HG03095 (cell line): Measurements from ENCODE around the gene CCDC188.

ENCODE experiments used
- ATAC-seq: cut with Tn5 transposase; IDR thresholded peaks from one replicate; pipeline ENCODE4 v1.9.1; 2021; ENCODE audit warnings: moderate library complexity; ENCODE audit not compliant: unreplicated experiment

Gene CCDC188

GRCh38 chr22:20123366-20124082 is 27.3 kb downstream of the CCDC188 start:
- no peak for ATAC-seq

DNA sequence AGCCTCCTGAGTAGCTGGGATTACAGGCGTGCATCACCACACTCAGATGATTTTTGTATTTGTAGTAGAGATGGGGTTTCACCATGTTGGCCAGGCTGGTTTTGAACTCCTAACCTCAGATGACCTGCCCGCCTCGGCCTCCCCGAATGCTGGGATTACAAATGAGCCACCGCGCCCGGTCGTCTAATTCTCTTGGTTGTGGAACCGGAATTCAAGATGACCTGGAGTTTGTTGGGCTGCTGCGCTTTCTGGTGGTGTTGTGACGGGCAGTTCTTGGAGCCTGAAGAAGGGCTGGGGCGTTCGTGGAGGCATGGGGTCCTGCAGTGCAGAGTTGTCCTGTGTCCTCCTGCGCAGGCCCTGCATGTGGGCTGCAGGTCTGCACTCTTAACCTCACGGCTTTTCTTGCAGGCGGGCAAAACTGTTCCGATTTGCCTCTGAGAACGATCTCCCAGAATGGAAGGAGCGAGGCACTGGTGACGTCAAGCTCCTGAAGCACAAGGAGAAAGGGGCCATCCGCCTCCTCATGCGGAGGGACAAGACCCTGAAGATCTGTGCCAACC is 28.9 kb downstream of the CCDC188 start:
- no peak for ATAC-seq

DNA sequence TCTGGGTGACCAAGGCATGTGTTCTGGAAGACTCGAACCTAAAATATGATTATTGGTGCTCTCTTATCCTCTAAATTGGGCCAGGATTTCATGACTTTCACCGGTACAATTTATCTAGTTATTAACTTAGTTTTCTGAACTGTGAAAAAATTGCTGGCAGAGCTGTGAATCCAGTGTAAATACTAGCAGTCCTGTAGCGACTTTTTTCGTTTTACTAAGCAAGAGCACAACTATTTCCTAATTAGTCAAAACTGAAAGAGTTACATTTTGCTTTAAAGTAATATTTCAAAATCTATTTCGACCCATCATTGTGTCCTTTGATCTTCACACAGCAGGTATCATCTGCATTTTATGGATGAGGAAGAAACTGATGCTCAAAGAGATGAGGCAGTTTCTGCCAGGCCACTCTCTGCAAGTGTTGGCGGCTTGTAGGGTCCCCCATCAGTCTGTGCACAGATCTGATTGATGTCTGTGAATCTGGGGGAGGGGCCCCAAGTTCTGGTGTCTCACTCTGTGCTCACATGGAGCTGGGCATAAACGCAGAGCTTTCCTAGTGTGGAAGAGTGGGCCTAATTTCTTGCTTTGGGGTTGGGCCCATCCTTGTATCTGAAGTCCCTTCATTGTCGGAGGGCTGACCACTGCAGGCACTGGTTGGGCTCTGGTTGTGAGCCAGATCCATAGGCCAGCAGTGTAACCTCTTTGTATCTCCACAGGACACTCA is 32.4 kb downstream of the CCDC188 start:
- no peak for ATAC-seq

- ATAC-seq, result peak; percentile 9
Measured at GRCh38 chr22:20117633-20118299, 33.1 kb downstream of the CCDC188 start.

GRCh38 chr22:20116951-20117632 is 33.8 kb downstream of the CCDC188 start, which contains the start of gene TRMT2A:
TSS of gene TRMT2A (minus strand) at chr22:20117226. CDS start at chr22:20116906, 320 bp downstream.
- ATAC-seq, result peak; percentile 61

- no peak for ATAC-seq
Measured at GRCh38 chr22:20116376-20116950, 34.4 kb downstream of the CCDC188 start.

DNA sequence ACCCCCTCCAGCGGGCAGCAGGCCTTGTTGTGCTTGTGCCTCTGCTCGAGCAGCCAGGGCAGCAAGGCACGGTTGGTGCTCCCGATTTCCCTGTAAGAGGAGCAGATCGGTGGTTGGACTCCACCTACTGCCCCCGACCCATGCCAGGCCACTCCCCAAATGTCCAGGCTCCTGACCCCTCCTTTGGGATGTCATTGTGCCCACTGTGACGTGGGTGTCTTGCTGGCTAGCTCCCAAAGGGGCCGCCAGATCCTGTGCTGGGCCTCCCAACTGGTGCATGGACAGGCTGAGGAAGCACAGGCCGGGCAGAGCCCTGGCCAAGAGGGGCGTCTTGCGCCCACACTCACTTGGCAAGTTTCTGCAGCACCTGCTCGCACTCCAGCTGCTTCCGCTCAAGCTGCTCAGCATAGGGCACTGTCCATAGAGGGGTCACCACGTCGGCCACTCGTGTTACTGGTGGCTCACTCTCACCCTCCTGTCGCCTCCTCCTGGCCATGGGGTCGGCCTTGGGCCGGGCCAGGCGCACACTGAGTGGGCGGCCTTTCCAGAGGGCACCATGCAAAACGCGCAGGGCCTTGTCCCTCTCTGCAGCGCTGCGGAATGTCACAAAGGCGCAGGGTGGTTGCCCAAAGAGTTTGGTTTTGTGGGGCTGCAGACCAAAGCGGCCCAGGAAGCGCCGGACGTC is 35.0 kb downstream of the CCDC188 start, which contains the start of gene RANBP1:
Gene RANBP1, plus strand, starts transcription at position 414 of the 685 bp plus-strand sequence. Its CDS starts 81 bp downstream, at position 495.
- no peak for ATAC-seq

- ATAC-seq, result no peak
Measured at GRCh38 chr22:20114506-20115475, 36.1 kb downstream of the CCDC188 start.

GRCh38 chr22:20113551-20114310 is 37.1 kb downstream of the CCDC188 start:
- no peak for ATAC-seq

- no peak for ATAC-seq
Measured at GRCh38 chr22:20112623-20113511, 38.0 kb downstream of the CCDC188 start.

DNA sequence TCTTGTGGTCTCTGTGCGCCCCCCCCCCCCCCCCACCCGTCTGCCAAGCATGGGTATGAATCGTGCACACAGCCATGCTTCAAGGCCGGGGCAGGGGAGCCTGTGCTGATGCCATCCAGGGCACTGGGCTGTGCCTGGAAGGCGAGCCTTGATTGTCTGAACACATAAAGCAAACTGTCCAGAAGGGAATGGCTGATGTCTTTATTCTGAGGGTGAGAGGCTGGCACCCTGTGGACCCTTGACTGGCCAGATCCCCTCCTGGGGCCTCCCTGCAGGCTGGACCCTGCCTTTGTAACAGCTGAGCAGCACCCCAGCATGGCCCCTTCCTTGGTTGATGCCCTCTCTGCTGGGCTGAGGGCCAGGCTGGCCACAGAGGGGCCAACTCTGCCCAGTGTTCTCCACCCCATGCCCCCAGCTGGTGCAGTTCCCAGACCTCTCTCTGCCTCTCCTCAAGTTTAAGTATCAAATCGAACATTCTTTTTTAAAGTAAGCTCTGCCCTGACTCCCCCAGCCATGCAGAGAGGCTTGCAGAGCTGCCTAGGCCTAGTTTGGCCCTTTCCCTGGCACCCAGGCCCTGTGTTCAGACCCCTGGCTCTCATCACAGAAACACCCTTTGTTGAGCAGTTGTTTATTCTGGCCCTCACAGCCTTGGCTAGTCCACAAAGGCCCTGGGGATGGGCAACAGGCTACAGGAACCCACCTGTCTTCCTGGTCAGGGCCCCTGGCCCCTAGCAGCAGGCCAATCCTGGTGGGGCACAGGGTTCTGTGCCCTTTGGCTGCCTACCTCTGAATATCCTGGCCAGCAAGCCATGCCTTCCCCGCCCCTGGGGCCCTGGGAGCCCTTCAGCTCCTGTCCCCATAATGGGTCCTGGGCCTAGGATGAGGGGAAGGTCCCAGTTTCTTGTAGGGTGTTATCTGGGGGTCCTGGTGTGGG is 38.9 kb downstream of the CCDC188 start:
- no peak for ATAC-seq

DNA sequence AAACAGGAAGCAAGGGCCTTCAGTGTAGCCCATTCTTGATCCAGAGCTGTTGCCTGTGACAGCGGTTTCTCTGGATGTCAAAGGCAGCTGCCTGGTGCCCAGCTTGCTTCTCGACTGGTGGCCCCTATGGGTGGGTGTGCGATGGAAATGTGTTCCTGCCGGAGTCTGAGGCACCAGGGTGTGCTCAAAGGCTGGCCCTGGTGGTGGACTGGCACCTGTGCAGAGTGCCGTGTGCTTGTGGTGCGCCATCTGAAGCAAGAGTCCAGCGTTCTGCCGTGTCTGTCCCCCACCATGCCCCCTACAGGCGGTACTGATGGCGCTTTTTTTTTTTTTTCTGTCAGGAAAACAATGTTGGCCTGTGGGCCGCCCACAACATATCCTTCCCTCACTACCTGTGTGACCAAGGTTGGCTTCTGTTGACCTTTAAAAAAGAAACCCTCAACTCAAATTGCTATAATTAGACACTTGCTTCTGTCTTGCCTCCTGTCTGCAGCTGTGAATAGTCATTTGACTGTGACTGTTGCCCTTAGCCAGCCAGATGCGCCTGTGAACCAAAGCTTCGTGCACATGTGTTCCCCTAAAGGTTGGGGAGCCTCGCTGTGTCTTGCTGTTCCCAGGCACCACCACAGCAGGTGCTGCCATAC is 39.7 kb downstream of the CCDC188 start:
- no peak for ATAC-seq

GRCh38 chr22:20110359-20110985 is 40.4 kb downstream of the CCDC188 start:
- ATAC-seq, result no peak

GRCh38 chr22:20109411-20110358 is 41.2 kb downstream of the CCDC188 start:
- ATAC-seq, result no peak
